IMR-90 (cell line): ENCODE measurements around the gene C5.

ENCODE experiments used
- CHD1 ChIP-seq: IDR thresholded peaks from 2 replicates; pipeline ENCODE4 v1.6.1; 2012; ENCODE audit warnings: low read depth, low read length, improper control_type of control experiment
- FOS ChIP-seq: fragments of 150-350 bp; IDR thresholded peaks from 2 replicates; pipeline ENCODE4 v1.6.1; 2016; ENCODE audit warnings: low read depth, low read length
- POLR2A ChIP-seq: IDR thresholded peaks from 2 replicates; pipeline ENCODE4 v1.6.1; 2012; ENCODE audit warnings: mild to moderate bottlenecking, low read depth, low read length
- RAD21 ChIP-seq: IDR thresholded peaks from 2 replicates; pipeline ENCODE4 v1.6.1; 2012; ENCODE audit warnings: low read length, improper control_type of control experiment
- SMC3 ChIP-seq: fragments of 150-350 bp; IDR thresholded peaks from 2 replicates; pipeline ENCODE4 v1.6.1; 2016; ENCODE audit warnings: low read depth, mild to moderate bottlenecking, antibody characterized with exemption, low read length, moderate library complexity
- TF ChIP-seq, protein P1 (sequence below): conservative IDR thresholded peaks from 2 replicates; pipeline ENCODE4 v1.5.1; 2012; ENCODE audit warnings: mild to moderate bottlenecking, low read depth, low read length, improper control_type of control experiment
- TF ChIP-seq, protein P2 (sequence below): fragments of 150-350 bp; IDR thresholded peaks from 2 replicates; pipeline ENCODE4 v1.6.1; 2017; ENCODE audit warnings: mild to moderate bottlenecking, antibody characterized with exemption, low read length, low read depth

DNA sequence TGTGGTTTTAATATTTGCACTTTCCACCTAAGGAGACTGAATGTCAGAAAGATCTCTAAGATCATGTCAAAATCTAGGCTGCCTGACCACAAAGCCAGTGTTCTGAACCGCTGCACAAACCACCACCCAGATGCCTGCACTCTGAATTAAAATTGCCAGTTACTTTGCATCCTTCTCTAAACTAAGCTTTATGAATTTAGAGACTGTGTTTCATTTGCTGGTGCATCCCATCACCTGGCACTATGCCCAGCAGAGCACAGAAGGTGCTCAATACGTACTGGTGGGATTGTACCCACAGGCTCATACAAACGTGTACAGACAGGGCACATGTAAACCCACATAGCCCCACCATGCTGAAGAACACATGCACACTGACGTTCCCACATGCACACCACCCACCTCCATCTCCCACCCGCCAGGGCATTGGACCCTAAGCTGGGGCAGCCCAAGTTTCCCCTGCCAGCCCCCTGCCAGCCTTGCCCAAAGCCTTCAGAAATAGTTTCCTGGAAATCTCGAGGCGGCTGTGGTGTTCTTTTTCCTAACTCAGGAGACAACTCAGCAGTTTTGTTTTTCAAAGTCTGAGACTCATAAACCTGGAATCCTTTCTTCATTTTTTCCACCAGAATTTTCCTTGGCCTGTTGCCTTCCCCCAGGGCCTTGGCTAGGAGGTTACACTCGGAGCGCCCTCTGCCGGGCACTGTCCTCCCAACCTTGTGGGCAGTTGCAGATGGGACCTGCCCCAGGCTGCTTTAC lies 113.9 kb downstream of the C5 start:
- TF ChIP-seq CHD1 (no peak), SMC3 (peak; percentile 92), POLR2A (0 out of 2 replicates have a peak, but pooled peaks have one; percentile 29), RAD21 (peak; percentile 91), FOS (0 out of 2 replicates have a peak, but pooled peaks have one; percentile 25)
- TF ChIP-seq, protein P1, sequence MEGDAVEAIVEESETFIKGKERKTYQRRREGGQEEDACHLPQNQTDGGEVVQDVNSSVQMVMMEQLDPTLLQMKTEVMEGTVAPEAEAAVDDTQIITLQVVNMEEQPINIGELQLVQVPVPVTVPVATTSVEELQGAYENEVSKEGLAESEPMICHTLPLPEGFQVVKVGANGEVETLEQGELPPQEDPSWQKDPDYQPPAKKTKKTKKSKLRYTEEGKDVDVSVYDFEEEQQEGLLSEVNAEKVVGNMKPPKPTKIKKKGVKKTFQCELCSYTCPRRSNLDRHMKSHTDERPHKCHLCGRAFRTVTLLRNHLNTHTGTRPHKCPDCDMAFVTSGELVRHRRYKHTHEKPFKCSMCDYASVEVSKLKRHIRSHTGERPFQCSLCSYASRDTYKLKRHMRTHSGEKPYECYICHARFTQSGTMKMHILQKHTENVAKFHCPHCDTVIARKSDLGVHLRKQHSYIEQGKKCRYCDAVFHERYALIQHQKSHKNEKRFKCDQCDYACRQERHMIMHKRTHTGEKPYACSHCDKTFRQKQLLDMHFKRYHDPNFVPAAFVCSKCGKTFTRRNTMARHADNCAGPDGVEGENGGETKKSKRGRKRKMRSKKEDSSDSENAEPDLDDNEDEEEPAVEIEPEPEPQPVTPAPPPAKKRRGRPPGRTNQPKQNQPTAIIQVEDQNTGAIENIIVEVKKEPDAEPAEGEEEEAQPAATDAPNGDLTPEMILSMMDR: peak; percentile 94
- TF ChIP-seq, protein P2, sequence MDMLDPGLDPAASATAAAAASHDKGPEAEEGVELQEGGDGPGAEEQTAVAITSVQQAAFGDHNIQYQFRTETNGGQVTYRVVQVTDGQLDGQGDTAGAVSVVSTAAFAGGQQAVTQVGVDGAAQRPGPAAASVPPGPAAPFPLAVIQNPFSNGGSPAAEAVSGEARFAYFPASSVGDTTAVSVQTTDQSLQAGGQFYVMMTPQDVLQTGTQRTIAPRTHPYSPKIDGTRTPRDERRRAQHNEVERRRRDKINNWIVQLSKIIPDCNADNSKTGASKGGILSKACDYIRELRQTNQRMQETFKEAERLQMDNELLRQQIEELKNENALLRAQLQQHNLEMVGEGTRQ: no peak
